Transverse colon (tissue), 4 donors: ENCODE results near the gene NRXN2.

Experiments used
- CTCF ChIP-seq, 5 experiments: fragments of 200-600 bp in 3 of 5; fragments of 450-650 bp in 2 of 5; sonication (generic) in 3 of 5; IDR thresholded peaks; 1 replicate in 2 of 5; 2 replicates in 3 of 5; pipeline ENCODE4 v1.5.1; 2016 to 2017; ENCODE audit warnings: antibody characterized with exemption in 5 of 5, inconsistent platforms in 3 of 5, mild to moderate bottlenecking in 2 of 5, moderate library complexity in 1 of 5
- EP300 ChIP-seq: sonication (generic); formaldehyde crosslinking; IDR thresholded peaks from one replicate; pipeline ENCODE4 v1.6.1; 2017; ENCODE audit warnings: antibody characterized with exemption, low read depth
- POLR2A ChIP-seq: fragments of 450-650 bp; IDR thresholded peaks from one replicate; pipeline ENCODE4 v1.6.1; 2016; ENCODE audit warnings: antibody characterized with exemption, mild to moderate bottlenecking, moderate library complexity
- POLR2AphosphoS5 ChIP-seq, 3 donors: sonication (generic); formaldehyde crosslinking; IDR thresholded peaks; one replicate each; pipeline ENCODE4 v1.6.1; 2016; ENCODE audit warnings: antibody characterized with exemption in 3 of 3

- no peak for TF ChIP-seq CTCF (IDR thresholded peaks at IDR 0.05)
- no peak for TF ChIP-seq POLR2A
- no peak for TF ChIP-seq POLR2AphosphoS5 (IDR thresholded peaks at IDR 0.05)
- no peak for TF ChIP-seq EP300
Measured at GRCh38 chr11:64622681-64623080, 100.3 kb downstream of the NRXN2 start.
